ENCODE results near the gene ADIPOR2. TPM values are rescaled to one million over a fixed set of nuclear protein-coding genes. Genes with fewer than 3 reads are reported as not detected.
"Not testable (repeated sequence)": the region's sequence is repeated elsewhere in the genome, so short reads cannot be mapped to it uniquely, and the experiment has no call there.

Gene ADIPOR2
- total RNA-seq, 4 donors from 2014 or later: 40.3 to 47.9 (median 43.4) TPM

DNA sequence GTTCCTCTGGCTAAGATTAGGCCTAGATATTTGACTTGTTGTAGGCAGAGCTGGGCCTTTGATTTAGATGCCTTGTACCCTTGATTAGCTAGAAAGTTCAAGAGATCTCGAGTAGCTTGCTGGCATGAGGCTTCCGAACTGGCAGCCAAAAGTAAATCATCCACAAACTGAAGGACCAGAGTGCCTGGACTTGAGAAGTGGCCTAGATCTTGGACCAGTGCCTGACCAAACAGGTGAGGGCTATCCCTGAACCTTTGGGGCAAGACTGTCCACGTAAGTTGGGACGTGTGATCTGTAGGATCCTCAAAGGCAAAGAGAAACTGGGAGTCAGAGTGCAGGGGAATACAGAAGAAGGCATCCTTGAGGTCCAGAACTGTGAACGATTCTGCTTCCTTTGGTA, 22.0 kb downstream of the ADIPOR2 start:
- not testable (repeated sequence) for DNase-seq (ENCODE audit: low spot score in 2 of 2); H3K9me3 ChIP-seq; H3K4me3 ChIP-seq; H3K27me3 ChIP-seq; H3K36me3 ChIP-seq; H3K27ac ChIP-seq
- 95% methylated on average over 5 of the region's 5 CpGs for WGBS
- H3K4me1 ChIP-seq: peaks cover 16% of the 10 kb centered on the region

- H3K4me1 ChIP-seq: peaks cover 22% of the 10 kb centered on the region
- H3K27ac ChIP-seq; H3K27me3 ChIP-seq; DNase-seq (ENCODE audit: low spot score in 2 of 2); H3K36me3 ChIP-seq; H3K4me3 ChIP-seq; H3K9me3 ChIP-seq: not testable (repeated sequence)
- 94% methylated on average over 14 of the region's 14 CpGs for WGBS
Measured at GRCh38 chr12:1713783-1714348, 23.0 kb downstream of the ADIPOR2 start.

GRCh38 chr12:1715459-1715858, 24.6 kb downstream of the ADIPOR2 start:
- DNase-seq (ENCODE audit: low spot score in 2 of 2); H3K27ac ChIP-seq; H3K9me3 ChIP-seq; H3K27me3 ChIP-seq; H3K36me3 ChIP-seq; H3K4me3 ChIP-seq: not testable (repeated sequence)
- WGBS: over 99% methylated on average over 8 of the region's 8 CpGs
- peaks cover 33% of the 10 kb centered on the region for H3K4me1 ChIP-seq

DNA sequence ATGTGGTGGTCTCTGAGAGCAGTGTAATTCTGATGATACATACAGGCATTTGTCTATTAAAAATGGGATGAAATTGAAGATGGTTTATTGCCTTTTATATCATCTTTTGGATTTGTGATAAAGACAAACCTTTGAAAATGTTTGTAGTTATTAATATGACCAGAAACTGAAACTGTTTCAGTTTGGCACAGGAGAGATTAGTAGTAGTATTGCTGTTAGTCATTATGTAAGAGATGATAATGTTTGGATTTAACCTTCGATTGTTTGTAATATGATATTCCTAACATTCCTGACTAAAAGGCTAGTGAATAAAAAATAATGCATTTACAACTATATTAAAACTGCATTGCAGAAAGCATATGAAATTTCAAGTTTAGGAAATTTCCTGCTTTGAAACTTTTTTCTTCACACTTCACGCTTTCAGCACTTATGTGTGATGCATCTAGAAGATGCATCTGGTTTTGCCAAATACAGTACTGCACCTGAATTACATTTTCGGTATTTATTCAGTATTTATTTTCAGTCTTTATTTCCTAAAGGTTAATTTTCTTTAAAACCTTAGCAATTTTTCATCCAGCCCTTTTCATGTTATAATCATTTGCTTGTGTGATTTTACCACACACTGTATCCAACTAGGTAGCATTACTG, 25.5 kb downstream of the ADIPOR2 start:
- no peaks in the 10 kb centered on the region for H3K36me3 ChIP-seq
- no peaks in the 10 kb centered on the region for H3K27me3 ChIP-seq
- H3K4me1 ChIP-seq: peaks cover 27% of the 10 kb centered on the region
- WGBS: 58% methylated on average over 3 of the region's 3 CpGs
- H3K27ac ChIP-seq: no peak overlapping the region
- H3K9me3 ChIP-seq: no peaks in the 10 kb centered on the region
- TF ChIP-seq EP300 (IDR thresholded peaks at IDR 0.05) (no peak), POLR2A (IDR thresholded peaks at IDR 0.05) (no peak), POLR2AphosphoS5 (IDR thresholded peaks at IDR 0.05) (no peak)
- TF ChIP-seq, protein P1, sequence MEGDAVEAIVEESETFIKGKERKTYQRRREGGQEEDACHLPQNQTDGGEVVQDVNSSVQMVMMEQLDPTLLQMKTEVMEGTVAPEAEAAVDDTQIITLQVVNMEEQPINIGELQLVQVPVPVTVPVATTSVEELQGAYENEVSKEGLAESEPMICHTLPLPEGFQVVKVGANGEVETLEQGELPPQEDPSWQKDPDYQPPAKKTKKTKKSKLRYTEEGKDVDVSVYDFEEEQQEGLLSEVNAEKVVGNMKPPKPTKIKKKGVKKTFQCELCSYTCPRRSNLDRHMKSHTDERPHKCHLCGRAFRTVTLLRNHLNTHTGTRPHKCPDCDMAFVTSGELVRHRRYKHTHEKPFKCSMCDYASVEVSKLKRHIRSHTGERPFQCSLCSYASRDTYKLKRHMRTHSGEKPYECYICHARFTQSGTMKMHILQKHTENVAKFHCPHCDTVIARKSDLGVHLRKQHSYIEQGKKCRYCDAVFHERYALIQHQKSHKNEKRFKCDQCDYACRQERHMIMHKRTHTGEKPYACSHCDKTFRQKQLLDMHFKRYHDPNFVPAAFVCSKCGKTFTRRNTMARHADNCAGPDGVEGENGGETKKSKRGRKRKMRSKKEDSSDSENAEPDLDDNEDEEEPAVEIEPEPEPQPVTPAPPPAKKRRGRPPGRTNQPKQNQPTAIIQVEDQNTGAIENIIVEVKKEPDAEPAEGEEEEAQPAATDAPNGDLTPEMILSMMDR (IDR thresholded peaks at IDR 0.05): no peak
- no peak overlapping the region for H3K4me3 ChIP-seq
- DNase-seq (ENCODE audit: low spot score in 2 of 2): no peak

GRCh38 chr12:1716911-1717310, 26.0 kb downstream of the ADIPOR2 start:
- Histone ChIP-seq H3K4me3 (no peak overlapping the region), H3K36me3 (no peaks in the 10 kb centered on the region), H3K27me3 (no peaks in the 10 kb centered on the region), H3K27ac (no peak overlapping the region), H3K9me3 (no peaks in the 10 kb centered on the region), H3K4me1 (peaks cover 22% of the 10 kb centered on the region)
- no peak for DNase-seq (ENCODE audit: low spot score in 2 of 2)
- no peak for TF ChIP-seq POLR2A (IDR thresholded peaks at IDR 0.05)

- no peaks in the 10 kb centered on the region for H3K36me3 ChIP-seq
- DNase-seq (ENCODE audit: low spot score in 2 of 2): no peak
- peaks cover 22% of the 10 kb centered on the region for H3K4me1 ChIP-seq
Measured at GRCh38 chr12:1719139-1719538, 28.3 kb downstream of the ADIPOR2 start.

GRCh38 chr12:1720494-1720893, 29.6 kb downstream of the ADIPOR2 start:
- WGBS: 89% methylated on average over 3 of the region's 3 CpGs
- H3K4me1 ChIP-seq: peaks cover 22% of the 10 kb centered on the region
- no peak for DNase-seq (ENCODE audit: low spot score in 2 of 2)

More at GRCh38 chr12:1719139-1719538, 28.3 kb downstream of the ADIPOR2 start:
- TF ChIP-seq POLR2AphosphoS5 (IDR thresholded peaks at IDR 0.05) (no peak), EP300 (IDR thresholded peaks at IDR 0.05) (no peak), POLR2A (IDR thresholded peaks at IDR 0.05) (no peak)
- TF ChIP-seq, protein P1 (IDR thresholded peaks at IDR 0.05): no peak
- Histone ChIP-seq H3K27me3 (no peaks in the 10 kb centered on the region), H3K9me3 (no peaks in the 10 kb centered on the region), H3K4me3 (no peak overlapping the region), H3K27ac (no peak overlapping the region)

DNA sequence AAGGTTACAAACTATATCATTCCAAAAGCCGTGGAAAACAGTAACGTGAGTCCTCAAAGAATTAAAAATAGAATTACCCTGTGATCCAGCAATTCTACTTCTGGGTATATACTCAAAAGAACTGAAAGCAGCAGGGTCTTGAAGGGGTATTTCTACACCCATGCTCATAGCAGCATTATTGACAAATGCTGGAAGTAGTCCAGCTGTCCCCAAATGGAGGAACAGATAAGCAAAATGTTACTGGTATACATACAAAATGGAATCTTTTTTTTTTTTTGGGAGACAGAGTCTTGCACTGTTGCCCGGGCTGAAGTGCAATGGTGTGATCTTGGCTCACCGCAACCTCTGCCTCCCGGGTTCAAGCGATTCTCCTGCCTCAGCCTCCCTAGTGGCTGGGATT, 32.9 kb downstream of the ADIPOR2 start:
- Histone ChIP-seq H3K9me3 (no peaks in the 10 kb centered on the region), H3K27ac (no peak overlapping the region), H3K27me3 (no peaks in the 10 kb centered on the region), H3K36me3 (no peaks in the 10 kb centered on the region), H3K4me1 (peaks cover 12% of the 10 kb centered on the region), H3K4me3 (no peak overlapping the region)
- DNase-seq (ENCODE audit: low spot score in 2 of 2): no peak
- 89% methylated on average over 6 of the region's 6 CpGs for WGBS
- TF ChIP-seq EP300 (IDR thresholded peaks at IDR 0.05): no peak
- TF ChIP-seq POLR2A (IDR thresholded peaks at IDR 0.05): no peak
- no peak for TF ChIP-seq POLR2AphosphoS5 (IDR thresholded peaks at IDR 0.05)
- TF ChIP-seq, protein P1 (IDR thresholded peaks at IDR 0.05): no peak

More at GRCh38 chr12:1720494-1720893, 29.6 kb downstream of the ADIPOR2 start:
- Histone ChIP-seq H3K27ac (no peak overlapping the region), H3K4me3 (no peak overlapping the region), H3K36me3 (no peaks in the 10 kb centered on the region), H3K27me3 (no peaks in the 10 kb centered on the region), H3K9me3 (no peaks in the 10 kb centered on the region)
- TF ChIP-seq POLR2A (IDR thresholded peaks at IDR 0.05) (no peak), EP300 (IDR thresholded peaks at IDR 0.05) (no peak), POLR2AphosphoS5 (IDR thresholded peaks at IDR 0.05) (no peak)
